Measurements from ENCODE around the gene MARVELD3. TPM values are rescaled to one million over a fixed set of nuclear protein-coding genes. Genes with fewer than 3 reads are reported as not detected.

MARVELD3 gene
- 0.19 TPM in 1 of 2 replicates, not detected in the other for total RNA-seq (2011; cell fraction: chromatin; rRNA removed; ENCODE audit: low replicate concordance)
- total RNA-seq (2011; cell fraction: nucleolus; rRNA removed) = not detected in 2 replicates
- total RNA-seq (2011; cell fraction: nucleoplasm; rRNA removed) = not detected in 2 replicates
- not detected in 2 replicates for total RNA-seq (2014; rRNA removed)
- total RNA-seq (2014; rRNA removed; fragmentation: Illumina TruSeq; extraction: Trizol) = not detected in 2 replicates
- total RNA-seq (2015; rRNA removed; fragmentation: Illumina TruSeq; extraction: Trizol) = not detected in 2 replicates
- total RNA-seq (2021) = not detected in 2 replicates
- polyA plus RNA-seq (2011; rRNA removed) = 0.07 and 0.08 TPM in 2 replicates
- polyA plus RNA-seq (2011; cell fraction: cytosol; rRNA removed) = 0.15 TPM in 1 of 2 replicates, not detected in the other
- polyA plus RNA-seq (2011; cell fraction: nucleus; rRNA removed) = 0.10 TPM in 1 of 2 replicates, not detected in the other
- 0.04 TPM in 1 of 2 replicates, not detected in the other for polyA plus RNA-seq (2012)
- polyA plus RNA-seq (2014; fragmentation: Illumina TruSeq; extraction: Trizol) = not detected in 2 replicates
- under 1 TPM in 1 of 2 experiments, not detected in 1; 0.07 TPM for polyA plus RNA-seq (2014; fragmentation: Nextera tagmentation; extraction: Ambion mirVana)
- polyA plus RNA-seq (2014; rRNA removed) = 0.03 TPM in 1 of 2 replicates, not detected in the other
- polyA minus RNA-seq (2011; rRNA and poly(A)+ RNA removed) = 0.21 TPM in 1 of 2 replicates, not detected in the other
- polyA minus RNA-seq (2011; cell fraction: cytosol; rRNA and poly(A)+ RNA removed) = not detected in 2 replicates
- polyA minus RNA-seq (2011; cell fraction: nucleus; rRNA and poly(A)+ RNA removed) = 0.11 TPM in 1 of 2 replicates, not detected in the other
- percentile 17 among the genes with signal in this experiment for Bru-seq, nascent RNA
- BruChase-seq, experiment 1, labeled RNA remaining after a 2-hour chase = percentile 13 among the genes with signal in this experiment
- percentile 10 among the genes with signal in this experiment for BruChase-seq, experiment 2, labeled RNA remaining after a 6-hour chase
- long read RNA-seq, experiment 1 = 0 reads
- long read RNA-seq, experiment 2 = 0 reads
- long read RNA-seq, experiment 3 = 0 reads

- Histone ChIP-seq H2AFZ (ENCODE audit: low read depth, low read length) (peak within 1 kb of the TSS; percentile 70; the same call in 1 of the 2 replicates), H3K27ac (ENCODE audit: extremely low read depth, low read depth, low read length) (no peak within 1 kb of the TSS), H3K9me1 (ENCODE audit: control insufficient read depth, insufficient read depth, low read length) (no peaks in the 10 kb centered on the region), H4K20me1 (replicated peaks; ENCODE audit: control insufficient read depth, insufficient read depth, low read length) (no peaks in the 10 kb centered on the region), H3K4me3 (peak within 1 kb of the TSS; percentile 29), H3K27me3 (ENCODE audit: control insufficient read depth in 2 of 2, insufficient read depth in 2 of 2, low read length in 2 of 2) (peaks cover 4 to 23% of the 10 kb centered on the region in 2 experiments; a peak in 3 of 5 replicates), H3K36me3 (ENCODE audit: control insufficient read depth, insufficient read depth, low read length) (no peaks in the 10 kb centered on the region), H3K9me3 (replicated peaks; ENCODE audit: control insufficient read depth, insufficient read depth, low read depth, low read length) (no peaks in the 10 kb centered on the region), H3K79me2 (ENCODE audit: control insufficient read depth, insufficient read depth, low read length) (no peaks in the 10 kb centered on the region), H3K4me1 (replicated peaks in 1 of 2; ENCODE audit: control insufficient read depth in 2 of 2, insufficient read depth in 2 of 2, low read length in 2 of 2) (peaks cover 0 to 14% of the 10 kb centered on the region in 2 experiments; a peak in 2 of 5 replicates), H3K9ac (ENCODE audit: insufficient read depth in 1 of 2, low read depth in 2 of 2, low read length in 2 of 2) (peak within 1 kb of the TSS in 1 of 2 experiments; percentile 75; a peak in 2 of 4 replicates), H3K4me2 (ENCODE audit: insufficient read depth, low read length) (peak within 1 kb of the TSS; percentile 58; the same call in 1 of the 2 replicates)
- POLR2A ChIA-PET = no interaction called here
- WGBS (ENCODE audit: insufficient coverage, low coverage, missing lambda C conversion rate) = 13% methylated on average over 26 of the region's 98 CpGs
- intact Hi-C loops (cut with micrococcal nuclease) (no loop called here), in situ Hi-C loops (cut with MboI) (no loop called here)
- BruUV-seq (replicated peaks) = no TSS peak
- FAIRE-seq (no peak), ATAC-seq (peak; percentile 47), DNase-seq (ENCODE audit: extremely low read depth in 1 of 4, low spot score in 3 of 4) (peak; percentile 17 to 62 (median 50))
- CTCF ChIA-PET (ENCODE audit: low intra/inter-chr PET ratio) = no interaction called here
- no peak for TF ChIP-seq TRIM25 (IDR thresholded peaks at IDR 0.05; ENCODE audit: borderline replicate concordance)
- TF ChIP-seq, protein P1, sequence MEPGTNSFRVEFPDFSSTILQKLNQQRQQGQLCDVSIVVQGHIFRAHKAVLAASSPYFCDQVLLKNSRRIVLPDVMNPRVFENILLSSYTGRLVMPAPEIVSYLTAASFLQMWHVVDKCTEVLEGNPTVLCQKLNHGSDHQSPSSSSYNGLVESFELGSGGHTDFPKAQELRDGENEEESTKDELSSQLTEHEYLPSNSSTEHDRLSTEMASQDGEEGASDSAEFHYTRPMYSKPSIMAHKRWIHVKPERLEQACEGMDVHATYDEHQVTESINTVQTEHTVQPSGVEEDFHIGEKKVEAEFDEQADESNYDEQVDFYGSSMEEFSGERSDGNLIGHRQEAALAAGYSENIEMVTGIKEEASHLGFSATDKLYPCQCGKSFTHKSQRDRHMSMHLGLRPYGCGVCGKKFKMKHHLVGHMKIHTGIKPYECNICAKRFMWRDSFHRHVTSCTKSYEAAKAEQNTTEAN (CRISPR knock-in tag; IDR thresholded peaks at IDR 0.05) = no peak
- no peak for TF ChIP-seq LARP7 (IDR thresholded peaks at IDR 0.05)
- TF ChIP-seq, protein P2, sequence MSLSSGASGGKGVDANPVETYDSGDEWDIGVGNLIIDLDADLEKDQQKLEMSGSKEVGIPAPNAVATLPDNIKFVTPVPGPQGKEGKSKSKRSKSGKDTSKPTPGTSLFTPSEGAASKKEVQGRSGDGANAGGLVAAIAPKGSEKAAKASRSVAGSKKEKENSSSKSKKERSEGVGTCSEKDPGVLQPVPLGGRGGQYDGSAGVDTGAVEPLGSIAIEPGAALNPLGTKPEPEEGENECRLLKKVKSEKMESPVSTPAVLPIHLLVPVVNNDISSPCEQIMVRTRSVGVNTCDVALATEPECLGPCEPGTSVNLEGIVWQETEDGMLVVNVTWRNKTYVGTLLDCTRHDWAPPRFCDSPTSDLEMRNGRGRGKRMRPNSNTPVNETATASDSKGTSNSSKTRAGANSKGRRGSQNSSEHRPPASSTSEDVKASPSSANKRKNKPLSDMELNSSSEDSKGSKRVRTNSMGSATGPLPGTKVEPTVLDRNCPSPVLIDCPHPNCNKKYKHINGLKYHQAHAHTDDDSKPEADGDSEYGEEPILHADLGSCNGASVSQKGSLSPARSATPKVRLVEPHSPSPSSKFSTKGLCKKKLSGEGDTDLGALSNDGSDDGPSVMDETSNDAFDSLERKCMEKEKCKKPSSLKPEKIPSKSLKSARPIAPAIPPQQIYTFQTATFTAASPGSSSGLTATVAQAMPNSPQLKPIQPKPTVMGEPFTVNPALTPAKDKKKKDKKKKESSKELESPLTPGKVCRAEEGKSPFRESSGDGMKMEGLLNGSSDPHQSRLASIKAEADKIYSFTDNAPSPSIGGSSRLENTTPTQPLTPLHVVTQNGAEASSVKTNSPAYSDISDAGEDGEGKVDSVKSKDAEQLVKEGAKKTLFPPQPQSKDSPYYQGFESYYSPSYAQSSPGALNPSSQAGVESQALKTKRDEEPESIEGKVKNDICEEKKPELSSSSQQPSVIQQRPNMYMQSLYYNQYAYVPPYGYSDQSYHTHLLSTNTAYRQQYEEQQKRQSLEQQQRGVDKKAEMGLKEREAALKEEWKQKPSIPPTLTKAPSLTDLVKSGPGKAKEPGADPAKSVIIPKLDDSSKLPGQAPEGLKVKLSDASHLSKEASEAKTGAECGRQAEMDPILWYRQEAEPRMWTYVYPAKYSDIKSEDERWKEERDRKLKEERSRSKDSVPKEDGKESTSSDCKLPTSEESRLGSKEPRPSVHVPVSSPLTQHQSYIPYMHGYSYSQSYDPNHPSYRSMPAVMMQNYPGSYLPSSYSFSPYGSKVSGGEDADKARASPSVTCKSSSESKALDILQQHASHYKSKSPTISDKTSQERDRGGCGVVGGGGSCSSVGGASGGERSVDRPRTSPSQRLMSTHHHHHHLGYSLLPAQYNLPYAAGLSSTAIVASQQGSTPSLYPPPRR (CRISPR knock-in tag; IDR thresholded peaks at IDR 0.05; ENCODE audit: borderline replicate concordance) = no peak
- TF ChIP-seq ZSCAN29 (IDR thresholded peaks at IDR 0.05) = no peak
- TF ChIP-seq, protein P3, sequence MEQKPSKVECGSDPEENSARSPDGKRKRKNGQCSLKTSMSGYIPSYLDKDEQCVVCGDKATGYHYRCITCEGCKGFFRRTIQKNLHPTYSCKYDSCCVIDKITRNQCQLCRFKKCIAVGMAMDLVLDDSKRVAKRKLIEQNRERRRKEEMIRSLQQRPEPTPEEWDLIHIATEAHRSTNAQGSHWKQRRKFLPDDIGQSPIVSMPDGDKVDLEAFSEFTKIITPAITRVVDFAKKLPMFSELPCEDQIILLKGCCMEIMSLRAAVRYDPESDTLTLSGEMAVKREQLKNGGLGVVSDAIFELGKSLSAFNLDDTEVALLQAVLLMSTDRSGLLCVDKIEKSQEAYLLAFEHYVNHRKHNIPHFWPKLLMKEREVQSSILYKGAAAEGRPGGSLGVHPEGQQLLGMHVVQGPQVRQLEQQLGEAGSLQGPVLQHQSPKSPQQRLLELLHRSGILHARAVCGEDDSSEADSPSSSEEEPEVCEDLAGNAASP (IDR thresholded peaks at IDR 0.05) = no peak
Measured at GRCh38 chr16:71626018-71626857, at the start of gene MARVELD3. Gene MARVELD3, plus strand, starts transcription at chr16:71626184. Its CDS starts 46 bp downstream, at chr16:71626230.
